Measurements from ENCODE around the gene COL27A1.

The COL27A1 gene

DNA sequence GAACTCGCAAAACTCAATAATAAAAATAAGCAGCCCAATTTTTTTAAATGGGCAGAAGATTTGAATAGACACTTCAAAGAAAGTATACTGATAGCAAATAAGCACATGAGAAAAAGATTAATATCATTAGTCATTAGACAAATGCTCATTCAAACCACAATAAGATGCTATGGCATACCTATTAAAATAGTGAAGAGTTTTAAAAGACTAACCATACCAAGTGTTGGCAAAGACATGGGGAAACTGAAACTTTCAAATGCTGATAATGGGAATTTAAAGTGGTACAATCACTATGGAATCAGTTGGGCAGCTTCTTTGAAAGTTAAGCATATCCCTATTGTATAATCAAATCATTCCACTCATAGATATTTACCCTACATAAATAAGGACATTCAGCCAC, 141.0 kb downstream of the COL27A1 start:
- no peak overlapping the region for H3K9ac ChIP-seq (ENCODE audit: low read depth, low read length)
- peaks cover 2% of the 10 kb centered on the region; the same call in 1 of the 2 replicates for H3K36me3 ChIP-seq (ENCODE audit: insufficient read depth, low read length)
- no peaks in the 10 kb centered on the region; the same call in 1 of the 2 replicates for H3K9me3 ChIP-seq (ENCODE audit: control insufficient read depth, insufficient read depth, low read length)
- H3K4me1 ChIP-seq (ENCODE audit: insufficient read depth, low read length), result no peaks in the 10 kb centered on the region

DNA sequence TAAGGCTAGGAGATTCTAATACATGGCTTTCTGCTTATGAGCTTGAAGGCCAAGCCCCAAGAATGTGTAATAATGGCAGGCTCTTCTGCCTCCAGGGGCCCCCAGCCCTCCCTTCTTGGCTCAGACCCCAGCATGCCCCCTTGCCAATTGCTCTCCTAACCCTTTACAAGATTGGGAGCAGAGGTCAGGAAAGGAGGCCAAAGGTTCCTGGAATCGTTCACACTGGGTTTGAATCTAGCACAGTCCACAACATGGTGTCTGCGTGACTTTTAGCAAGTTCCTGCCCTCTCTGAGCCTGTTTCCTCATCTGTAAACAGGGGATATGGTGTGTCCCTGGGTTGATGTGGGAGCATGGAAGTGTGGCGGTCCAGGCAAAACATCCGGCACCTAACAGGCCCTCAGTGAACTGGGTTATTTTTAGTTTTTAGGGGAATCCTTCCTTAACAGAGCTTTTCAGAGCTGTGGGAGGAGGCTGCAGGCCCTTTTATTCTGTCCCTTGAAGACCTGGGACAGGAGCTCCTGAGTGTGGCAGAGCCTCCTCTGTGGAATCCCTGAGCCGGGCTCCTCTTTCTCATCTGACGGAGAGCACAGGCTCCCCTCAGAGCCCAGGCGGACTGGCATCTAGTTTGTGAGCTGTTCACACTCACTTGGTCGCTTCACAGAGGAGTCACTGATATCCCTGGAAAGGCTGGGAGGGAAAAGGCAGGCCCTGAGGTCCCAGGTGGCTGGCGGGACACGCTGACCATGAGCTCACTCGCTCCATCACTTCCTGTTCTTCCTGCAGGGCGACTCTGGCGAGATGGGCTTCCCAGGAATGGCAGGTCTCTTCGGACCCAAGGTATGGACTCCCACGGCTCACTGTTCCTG, 144.2 kb downstream of the COL27A1 start:
- no peaks in the 10 kb centered on the region; the same call in 1 of the 2 replicates for H3K36me3 ChIP-seq (ENCODE audit: insufficient read depth, low read length)
- no peak overlapping the region for H3K9ac ChIP-seq (ENCODE audit: low read depth, low read length)
- no peaks in the 10 kb centered on the region; the same call in 1 of the 2 replicates for H3K9me3 ChIP-seq (ENCODE audit: control insufficient read depth, insufficient read depth, low read length)
- H3K4me1 ChIP-seq (ENCODE audit: insufficient read depth, low read length), result no peaks in the 10 kb centered on the region

DNA sequence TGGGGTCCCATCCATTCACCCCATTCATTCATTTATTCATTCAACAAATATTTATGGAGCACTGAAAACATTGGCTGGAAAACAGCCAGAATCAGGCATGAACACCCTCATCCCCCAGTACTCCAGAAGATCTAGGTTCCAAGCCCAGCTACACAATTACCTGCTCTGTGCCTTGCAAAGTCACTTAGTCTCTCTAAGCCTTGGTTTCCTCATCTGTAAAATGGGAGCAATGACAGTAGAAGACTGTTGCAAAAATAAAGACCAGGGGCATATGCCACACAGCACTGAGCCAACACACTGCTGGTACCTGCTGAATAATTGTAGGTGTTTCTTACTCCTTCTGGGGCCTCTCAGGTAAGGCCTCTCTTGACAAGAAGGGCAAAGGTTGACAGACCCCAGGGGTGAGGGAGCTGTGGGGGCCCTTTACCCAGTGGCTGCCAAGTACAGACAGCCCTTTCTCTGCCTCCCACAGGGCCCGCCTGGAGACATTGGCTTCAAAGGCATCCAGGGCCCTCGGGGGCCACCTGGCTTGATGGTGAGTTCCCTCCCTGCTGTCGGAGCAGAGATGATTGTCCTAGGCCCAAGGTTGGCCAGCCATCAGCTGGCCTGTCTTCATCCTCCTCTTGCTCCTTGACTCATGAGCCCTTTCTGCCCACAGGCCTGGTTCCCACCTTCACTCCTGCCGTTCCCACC, 145.0 kb downstream of the COL27A1 start:
- H3K9ac ChIP-seq (ENCODE audit: low read depth, low read length), result no peak overlapping the region
- H3K36me3 ChIP-seq (ENCODE audit: insufficient read depth, low read length), result no peaks in the 10 kb centered on the region; the same call in 1 of the 2 replicates
- no peaks in the 10 kb centered on the region for H3K4me1 ChIP-seq (ENCODE audit: insufficient read depth, low read length)
- no peaks in the 10 kb centered on the region; the same call in 1 of the 2 replicates for H3K9me3 ChIP-seq (ENCODE audit: control insufficient read depth, insufficient read depth, low read length)

DNA sequence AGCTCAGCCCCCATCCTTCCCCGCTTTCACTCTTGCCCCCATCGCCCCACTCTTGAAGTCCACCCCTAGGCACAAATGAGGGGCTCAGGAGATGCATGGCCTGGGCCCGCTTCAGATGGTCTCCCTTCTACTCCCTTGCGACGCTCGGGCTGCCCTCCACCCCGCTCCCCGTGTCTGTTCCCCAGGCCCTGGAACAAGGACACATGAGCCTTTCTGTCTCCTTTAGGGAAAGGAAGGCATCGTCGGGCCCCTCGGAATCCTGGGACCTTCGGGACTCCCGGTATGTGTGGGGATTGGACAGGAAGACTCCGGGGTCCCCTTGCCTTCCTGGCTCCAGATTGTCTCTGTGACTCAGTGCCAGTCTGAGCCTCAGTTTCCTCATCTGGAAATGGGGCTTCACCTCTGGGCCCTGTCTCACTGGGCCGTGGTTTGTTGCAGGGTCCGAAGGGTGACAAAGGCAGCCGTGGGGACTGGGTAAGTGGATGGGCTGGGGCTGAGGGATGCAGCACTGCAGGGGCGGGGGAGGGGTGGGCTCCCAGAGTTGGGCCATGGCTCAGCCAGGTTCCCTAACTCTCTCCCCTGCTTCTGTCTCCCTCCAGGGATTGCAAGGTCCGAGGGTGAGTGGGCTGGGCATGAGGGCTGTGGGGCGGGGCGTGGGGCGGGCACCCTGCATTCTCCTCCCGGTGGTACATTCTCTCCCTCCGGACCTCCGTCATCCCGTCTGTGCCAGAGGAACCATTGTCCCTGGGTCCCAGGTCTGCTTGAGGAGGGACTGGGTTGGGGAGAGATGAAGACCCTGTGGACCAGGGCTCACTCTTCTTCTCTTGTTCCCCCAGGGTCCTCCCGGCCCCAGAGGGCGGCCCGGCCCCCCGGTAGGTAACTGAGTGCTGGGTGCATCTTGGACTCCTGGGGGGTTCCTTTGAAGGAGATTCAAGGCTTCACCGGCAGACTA, 145.8 kb downstream of the COL27A1 start:
- no peaks in the 10 kb centered on the region for H3K4me1 ChIP-seq (ENCODE audit: insufficient read depth, low read length)
- H3K9me3 ChIP-seq (ENCODE audit: control insufficient read depth, insufficient read depth, low read length), result no peaks in the 10 kb centered on the region
- no peak overlapping the region for H3K9ac ChIP-seq (ENCODE audit: low read depth, low read length)
- H3K36me3 ChIP-seq (ENCODE audit: insufficient read depth, low read length), result no peaks in the 10 kb centered on the region; the same call in 1 of the 2 replicates

DNA sequence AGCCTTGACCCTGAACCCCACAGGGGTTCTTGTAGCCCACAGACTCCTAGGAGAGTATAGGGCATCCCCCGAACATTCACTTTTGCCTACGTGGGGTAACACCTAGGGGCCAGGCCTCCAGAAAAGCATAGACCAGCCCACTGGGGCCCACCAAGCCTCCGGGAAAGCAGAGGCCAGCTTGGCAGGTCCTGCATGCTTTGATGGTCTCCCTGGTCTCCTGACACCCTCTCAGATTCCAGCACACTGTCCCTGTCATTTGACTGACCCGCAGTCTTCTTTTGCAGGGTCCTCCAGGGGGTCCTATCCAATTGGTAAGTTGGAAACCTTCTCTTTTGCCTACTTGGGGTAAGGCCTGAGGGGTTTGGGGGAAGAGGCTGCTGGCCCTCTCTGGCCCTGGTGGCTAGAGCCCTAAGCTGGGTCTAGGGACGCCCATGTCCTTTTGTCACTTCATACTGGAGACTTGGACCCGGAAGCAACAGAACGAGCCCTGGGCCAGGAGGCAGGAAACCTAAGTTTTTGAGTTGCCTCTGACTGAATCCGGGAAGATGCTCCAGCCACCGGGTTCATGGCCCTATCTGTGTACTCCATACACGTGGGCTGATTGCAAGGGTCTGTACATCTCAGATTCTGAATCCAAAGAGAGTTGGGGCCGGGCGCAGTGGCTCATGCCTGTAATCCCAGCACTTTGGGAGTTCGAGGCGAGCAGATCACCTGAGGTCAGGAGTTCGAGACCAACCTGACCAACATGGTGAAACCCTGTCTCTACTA, 146.6 kb downstream of the COL27A1 start:
- no peak overlapping the region for H3K9ac ChIP-seq (ENCODE audit: low read depth, low read length)
- no peaks in the 10 kb centered on the region; the same call in 1 of the 2 replicates for H3K36me3 ChIP-seq (ENCODE audit: insufficient read depth, low read length)
- H3K4me1 ChIP-seq (ENCODE audit: insufficient read depth, low read length), result no peaks in the 10 kb centered on the region
- H3K9me3 ChIP-seq (ENCODE audit: control insufficient read depth, insufficient read depth, low read length), result no peaks in the 10 kb centered on the region

DNA sequence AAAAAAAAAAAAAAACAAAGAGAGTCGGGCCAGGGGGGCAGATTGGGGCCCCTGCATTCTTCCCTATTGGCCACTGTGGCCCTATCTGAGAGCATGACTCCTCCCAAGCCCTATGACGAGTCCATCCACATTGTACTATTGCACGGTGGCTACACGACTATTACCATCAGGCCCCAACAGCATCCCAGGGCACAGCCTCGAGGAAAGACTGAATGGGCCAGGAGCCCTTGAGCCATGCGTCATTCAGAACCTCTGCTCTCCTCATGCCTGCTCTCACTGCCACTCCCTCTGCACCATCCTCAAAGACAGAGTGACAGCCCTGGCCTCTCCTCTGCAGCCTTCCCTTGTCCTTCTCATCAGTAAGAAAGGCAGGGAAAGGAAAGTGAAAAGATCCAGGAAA, 147.4 kb downstream of the COL27A1 start:
- Histone ChIP-seq H3K9ac (ENCODE audit: low read depth, low read length) (no peak overlapping the region), H3K36me3 (ENCODE audit: insufficient read depth, low read length) (no peaks in the 10 kb centered on the region; the same call in 1 of the 2 replicates), H3K9me3 (ENCODE audit: control insufficient read depth, insufficient read depth, low read length) (no peaks in the 10 kb centered on the region), H3K4me1 (ENCODE audit: insufficient read depth, low read length) (no peaks in the 10 kb centered on the region)

DNA sequence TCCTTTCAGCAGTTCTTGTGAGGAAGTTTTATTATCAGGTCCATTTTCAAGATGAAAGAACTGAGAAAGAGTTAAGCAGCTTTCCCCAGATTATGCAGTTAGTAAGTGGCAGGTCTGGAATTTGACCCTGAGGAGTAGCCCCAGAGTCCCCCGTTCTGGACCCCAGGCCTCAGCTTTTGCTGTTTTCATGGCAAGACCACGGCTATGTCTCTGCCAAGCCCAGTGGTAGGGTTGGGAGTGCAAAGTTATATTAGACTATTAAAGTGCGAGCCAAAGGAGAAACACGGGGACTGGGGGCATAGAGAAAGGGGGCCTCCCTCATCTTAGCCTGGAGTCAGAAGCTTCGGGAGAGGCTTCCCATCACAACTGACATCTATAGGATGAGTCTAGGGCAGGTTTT, 148.2 kb downstream of the COL27A1 start:
- H3K36me3 ChIP-seq (ENCODE audit: insufficient read depth, low read length), result no peaks in the 10 kb centered on the region; the same call in 1 of the 2 replicates
- no peaks in the 10 kb centered on the region for H3K9me3 ChIP-seq (ENCODE audit: control insufficient read depth, insufficient read depth, low read length)
- H3K4me1 ChIP-seq (ENCODE audit: insufficient read depth, low read length), result no peaks in the 10 kb centered on the region
- H3K9ac ChIP-seq (ENCODE audit: low read depth, low read length), result no peak overlapping the region

DNA sequence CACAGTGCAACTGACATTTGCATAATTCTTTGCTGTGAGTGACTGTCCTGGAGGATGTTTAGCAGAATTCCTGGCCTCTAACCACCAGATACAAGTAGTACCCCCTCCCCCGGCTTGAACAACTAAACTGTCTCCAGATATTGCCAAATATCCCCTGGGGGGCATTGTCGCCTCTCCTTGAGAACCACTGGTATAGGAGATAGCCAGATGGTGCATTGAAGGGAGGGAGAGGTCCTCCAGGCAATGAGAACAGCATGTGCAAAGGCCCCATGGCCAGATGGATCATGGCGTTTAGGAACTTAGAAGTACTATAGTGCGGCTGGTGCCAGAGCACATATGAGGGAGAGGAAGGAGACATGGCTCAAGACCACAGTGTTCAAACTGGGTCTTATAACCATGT, 148.6 kb downstream of the COL27A1 start:
- no peaks in the 10 kb centered on the region for H3K9me3 ChIP-seq (ENCODE audit: control insufficient read depth, insufficient read depth, low read length)
- H3K4me1 ChIP-seq (ENCODE audit: insufficient read depth, low read length), result no peaks in the 10 kb centered on the region
- H3K9ac ChIP-seq (ENCODE audit: low read depth, low read length), result no peak overlapping the region
- no peaks in the 10 kb centered on the region; the same call in 1 of the 2 replicates for H3K36me3 ChIP-seq (ENCODE audit: insufficient read depth, low read length)

DNA sequence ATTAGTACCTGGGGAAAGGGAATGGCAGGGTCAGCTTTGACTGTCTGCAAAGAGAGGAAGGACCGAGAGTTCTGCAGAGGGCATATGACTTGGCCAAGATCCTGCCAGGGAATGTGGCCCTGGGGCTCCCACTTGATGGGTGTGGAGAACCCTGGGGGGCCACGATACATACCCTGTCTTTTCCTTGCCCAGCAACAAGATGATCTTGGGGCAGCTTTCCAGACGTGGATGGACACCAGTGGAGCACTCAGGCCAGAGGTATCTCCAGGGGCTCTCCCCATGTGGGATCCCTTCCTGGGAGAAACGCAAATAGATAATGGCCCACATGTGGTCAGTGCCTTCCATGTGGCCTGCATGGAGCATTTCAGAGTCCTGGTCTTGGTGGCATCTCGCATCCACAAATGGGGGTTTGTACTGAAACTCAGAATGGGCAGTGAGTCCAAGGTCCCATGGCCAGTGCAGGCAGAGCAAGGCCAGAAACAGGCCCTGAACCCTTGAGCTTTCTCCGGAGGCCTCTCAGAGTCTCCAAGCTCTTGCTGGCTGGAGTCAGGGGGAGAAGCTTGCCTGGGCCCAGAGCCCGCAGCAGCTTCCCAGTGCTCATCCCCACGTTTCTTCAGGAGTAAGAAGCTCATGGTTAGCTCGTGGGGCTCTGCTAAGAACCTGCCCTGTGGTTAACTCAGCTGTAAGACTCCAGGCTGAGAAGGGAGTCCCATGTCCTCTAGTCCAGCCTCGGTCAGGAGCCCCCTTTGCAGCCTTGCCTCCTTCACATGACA, 149.3 kb downstream of the COL27A1 start:
- no peaks in the 10 kb centered on the region for H3K9me3 ChIP-seq (ENCODE audit: control insufficient read depth, insufficient read depth, low read length)
- H3K9ac ChIP-seq (ENCODE audit: low read depth, low read length), result no peak overlapping the region
- no peaks in the 10 kb centered on the region for H3K4me1 ChIP-seq (ENCODE audit: insufficient read depth, low read length)
- H3K36me3 ChIP-seq (ENCODE audit: insufficient read depth, low read length), result no peaks in the 10 kb centered on the region; the same call in 1 of the 2 replicates

DNA sequence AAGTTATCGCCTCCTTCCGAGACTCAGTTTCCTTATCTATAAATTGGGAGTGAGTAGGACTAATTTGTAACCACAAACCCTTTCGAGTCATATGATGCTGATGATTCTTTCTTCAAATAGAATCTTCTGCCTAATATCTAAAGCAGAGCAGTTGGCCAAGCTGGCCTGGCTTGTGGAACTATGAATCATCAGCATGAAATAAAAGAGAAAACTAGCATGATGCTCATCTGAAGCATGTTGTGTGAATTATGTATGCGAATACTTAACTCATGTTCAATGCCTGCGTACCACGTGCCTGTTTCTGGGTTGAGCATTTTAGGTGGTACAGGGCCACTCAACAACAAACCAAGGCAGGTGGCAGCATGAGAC, 152.5 kb downstream of the COL27A1 start:
- no peak overlapping the region for H3K9ac ChIP-seq (ENCODE audit: low read depth, low read length)
- no peaks in the 10 kb centered on the region for H3K9me3 ChIP-seq (ENCODE audit: control insufficient read depth, insufficient read depth, low read length)
- H3K4me1 ChIP-seq (ENCODE audit: insufficient read depth, low read length), result no peaks in the 10 kb centered on the region
- H3K36me3 ChIP-seq (ENCODE audit: insufficient read depth, low read length), result no peaks in the 10 kb centered on the region

DNA sequence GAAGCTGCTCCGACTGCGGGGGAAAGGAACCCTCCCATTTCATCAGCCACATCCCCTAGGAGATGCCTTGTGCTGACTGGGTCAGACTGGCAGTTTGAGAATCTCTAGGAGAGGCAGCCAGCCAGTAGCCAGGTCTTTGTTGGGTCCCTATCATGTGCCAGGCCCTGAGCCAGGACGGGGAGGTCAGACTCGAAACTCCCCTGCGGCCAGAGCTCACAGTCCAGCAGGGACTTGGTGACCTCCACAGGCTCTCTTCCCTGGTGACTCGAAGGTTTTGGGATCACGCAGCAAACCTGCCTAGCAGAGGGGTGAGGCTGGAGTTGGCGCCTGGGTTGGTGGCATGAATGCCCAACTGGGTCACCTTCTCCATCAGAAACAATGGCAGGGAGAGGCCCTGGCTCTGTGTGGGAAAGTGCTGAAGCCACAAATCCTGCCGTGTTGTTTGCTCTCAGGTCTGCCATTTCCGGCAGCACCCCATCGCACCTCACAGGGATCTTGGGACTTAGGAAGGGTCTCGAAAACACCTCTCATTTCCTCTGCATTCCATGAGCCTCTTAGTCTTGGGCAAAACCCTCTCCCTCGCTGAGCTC, 153.1 kb downstream of the COL27A1 start:
- no peaks in the 10 kb centered on the region for H3K9me3 ChIP-seq (ENCODE audit: control insufficient read depth, insufficient read depth, low read length)
- H3K36me3 ChIP-seq (ENCODE audit: insufficient read depth, low read length), result no peaks in the 10 kb centered on the region
- H3K4me1 ChIP-seq (ENCODE audit: insufficient read depth, low read length), result no peaks in the 10 kb centered on the region
- no peak overlapping the region for H3K9ac ChIP-seq (ENCODE audit: low read depth, low read length)

DNA sequence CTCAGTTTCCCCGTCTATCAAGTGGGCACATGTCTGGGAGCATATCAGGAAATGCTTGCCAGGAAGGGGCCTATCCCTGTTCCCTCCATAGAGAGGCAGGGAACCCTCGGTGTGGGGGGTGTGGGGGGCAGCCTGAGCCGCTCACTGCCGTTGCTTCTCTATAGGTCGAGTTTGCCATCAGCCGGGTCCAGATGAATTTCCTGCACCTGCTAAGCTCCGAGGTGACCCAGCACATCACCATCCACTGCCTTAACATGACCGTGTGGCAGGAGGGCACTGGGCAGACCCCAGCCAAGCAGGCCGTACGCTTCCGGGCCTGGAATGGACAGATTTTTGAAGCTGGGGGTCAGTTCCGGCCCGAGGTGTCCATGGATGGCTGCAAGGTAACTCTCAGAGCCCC, 153.8 kb downstream of the COL27A1 start:
- Histone ChIP-seq H3K4me1 (ENCODE audit: insufficient read depth, low read length) (no peaks in the 10 kb centered on the region), H3K9ac (ENCODE audit: low read depth, low read length) (no peak overlapping the region), H3K36me3 (ENCODE audit: insufficient read depth, low read length) (no peaks in the 10 kb centered on the region), H3K9me3 (ENCODE audit: control insufficient read depth, insufficient read depth, low read length) (no peaks in the 10 kb centered on the region)

Measured in ES-I3 (cell line).